Stimulated activated CD4-positive, alpha-beta T cell treated with anti-CD3 and anti-CD28 coated beads, Interleukin-1b, Interleukin-23, amount 100 ng/mL, for 24 hours (primary cell): ENCODE measurements around the gene SF3B3.

Source experiments
- DNase-seq, 4 experiments: peaks; one replicate each; pipeline ENCODE4 v3.0.0-alpha.2; 2020; ENCODE audit warnings: low read depth in 4 of 4, low spot score in 1 of 4

The SF3B3 gene

DNA sequence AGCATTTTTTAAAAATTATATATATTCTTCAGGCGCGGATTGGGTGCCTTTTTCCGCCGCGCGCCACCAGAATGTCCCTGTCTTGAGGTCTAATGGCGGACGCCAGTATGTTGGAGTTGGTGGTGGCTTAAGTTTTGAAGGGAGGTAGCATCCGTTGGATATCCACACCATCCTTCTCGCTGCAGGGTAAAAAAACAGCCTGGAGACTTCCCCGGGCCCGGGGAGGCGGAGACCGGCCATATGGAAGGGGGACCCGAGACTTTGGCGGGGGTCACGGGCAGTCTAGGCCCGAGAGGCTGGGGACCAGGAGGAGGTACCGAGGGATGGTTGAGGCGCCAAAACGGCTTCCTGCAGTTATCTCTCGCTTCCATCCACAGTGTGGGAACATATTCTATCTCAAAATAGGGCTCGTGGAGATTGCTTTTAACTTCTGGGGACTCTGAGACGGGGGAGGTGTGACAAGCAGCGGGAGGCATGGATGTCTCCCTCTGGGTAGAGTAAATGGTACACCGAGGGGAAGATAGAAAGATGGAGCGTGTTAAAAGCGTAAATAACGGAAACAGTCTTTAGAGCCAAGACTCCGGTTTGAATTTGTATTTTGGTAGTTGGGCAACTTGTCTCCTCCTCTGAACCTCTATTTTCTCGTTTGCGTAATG is at the start of gene SF3B3:
Gene SF3B3 (plus strand): TSS at position 74 of the 656 bp plus-strand sequence. CDS start 2,841 bp downstream, outside the sequence.
- DNase-seq, result peak; percentile 42 to 57 (median 48)

DNA sequence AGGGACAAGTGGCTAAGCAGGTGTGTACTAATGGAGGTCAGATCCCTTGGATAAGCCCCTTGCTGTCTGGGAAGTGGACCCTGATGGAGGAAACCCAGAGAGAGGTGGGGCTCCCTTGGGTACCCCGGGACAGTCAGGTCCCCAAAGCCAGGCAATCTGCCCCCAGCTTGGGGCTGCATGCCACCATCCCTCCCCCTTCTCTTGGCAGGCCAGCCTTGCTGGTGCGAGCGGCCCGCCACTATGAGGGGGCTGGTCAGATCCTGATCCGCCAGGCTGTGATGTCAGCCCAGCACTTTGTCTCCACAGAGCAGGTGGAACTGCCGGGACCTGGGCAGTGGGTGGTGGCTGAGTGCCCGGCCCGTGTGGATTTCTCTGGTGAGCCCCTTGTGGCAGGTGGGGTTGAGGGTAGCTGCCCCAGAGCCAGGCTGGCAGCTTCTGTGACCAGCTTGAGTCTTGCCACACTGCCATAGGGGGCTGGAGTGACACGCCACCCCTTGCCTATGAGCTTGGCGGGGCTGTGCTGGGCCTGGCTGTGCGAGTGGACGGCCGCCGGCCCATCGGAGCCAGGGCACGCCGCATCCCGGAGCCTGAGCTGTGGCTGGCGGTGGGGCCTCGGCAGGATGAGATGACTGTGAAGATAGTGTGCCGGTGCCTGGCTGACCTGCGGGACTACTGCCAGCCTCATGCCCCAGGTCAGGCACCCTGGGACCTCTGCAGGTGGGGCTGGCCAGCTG is 49.1 kb upstream of the SF3B3 start:
- DNase-seq, result no peak

DNA sequence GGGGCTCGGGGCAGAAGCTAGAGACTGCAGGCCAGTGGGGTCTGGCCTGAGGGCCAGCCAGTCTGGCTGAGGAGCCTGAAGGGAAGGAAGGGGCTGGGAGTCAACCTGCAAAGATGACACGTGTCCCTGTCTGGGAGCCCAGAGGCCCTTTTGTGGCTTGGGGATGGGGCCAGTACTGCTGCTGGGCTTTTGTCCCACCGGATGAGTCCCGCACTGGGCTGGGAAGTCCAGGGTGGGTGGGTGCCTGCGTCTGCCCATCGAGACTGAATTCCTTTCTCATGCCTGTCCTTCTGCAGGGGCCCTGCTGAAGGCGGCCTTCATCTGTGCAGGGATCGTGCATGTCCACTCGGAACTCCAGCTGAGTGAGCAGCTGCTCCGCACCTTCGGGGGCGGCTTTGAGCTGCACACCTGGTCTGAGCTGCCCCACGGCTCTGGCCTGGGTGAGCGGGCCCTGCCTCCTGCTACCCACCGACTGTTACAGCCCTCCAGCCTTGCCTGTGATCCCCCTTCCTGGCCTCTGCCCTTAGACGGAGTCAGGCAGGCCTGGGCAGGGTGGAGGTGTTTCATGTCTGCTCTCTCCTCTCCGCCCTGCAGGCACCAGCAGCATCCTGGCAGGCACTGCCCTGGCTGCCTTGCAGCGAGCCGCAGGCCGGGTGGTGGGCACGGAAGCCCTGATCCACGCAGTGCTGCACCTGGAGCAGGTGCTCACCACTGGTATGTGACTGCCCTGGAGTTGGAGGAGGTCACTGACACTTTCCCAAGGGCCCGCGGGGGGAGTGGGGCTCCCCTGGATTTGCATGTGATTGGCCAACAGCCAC is 48.4 kb upstream of the SF3B3 start:
- DNase-seq, result no peak

- peak in 2 of 4 experiments; percentile 39 to 48 for DNase-seq
Observed at GRCh38 chr16:70476272-70477020, 47.2 kb upstream of the SF3B3 start.

GRCh38 chr16:70478169-70478568 is 45.4 kb upstream of the SF3B3 start:
- no peak for DNase-seq

GRCh38 chr16:70478912-70479341 is 44.7 kb upstream of the SF3B3 start:
- no peak for DNase-seq

DNA sequence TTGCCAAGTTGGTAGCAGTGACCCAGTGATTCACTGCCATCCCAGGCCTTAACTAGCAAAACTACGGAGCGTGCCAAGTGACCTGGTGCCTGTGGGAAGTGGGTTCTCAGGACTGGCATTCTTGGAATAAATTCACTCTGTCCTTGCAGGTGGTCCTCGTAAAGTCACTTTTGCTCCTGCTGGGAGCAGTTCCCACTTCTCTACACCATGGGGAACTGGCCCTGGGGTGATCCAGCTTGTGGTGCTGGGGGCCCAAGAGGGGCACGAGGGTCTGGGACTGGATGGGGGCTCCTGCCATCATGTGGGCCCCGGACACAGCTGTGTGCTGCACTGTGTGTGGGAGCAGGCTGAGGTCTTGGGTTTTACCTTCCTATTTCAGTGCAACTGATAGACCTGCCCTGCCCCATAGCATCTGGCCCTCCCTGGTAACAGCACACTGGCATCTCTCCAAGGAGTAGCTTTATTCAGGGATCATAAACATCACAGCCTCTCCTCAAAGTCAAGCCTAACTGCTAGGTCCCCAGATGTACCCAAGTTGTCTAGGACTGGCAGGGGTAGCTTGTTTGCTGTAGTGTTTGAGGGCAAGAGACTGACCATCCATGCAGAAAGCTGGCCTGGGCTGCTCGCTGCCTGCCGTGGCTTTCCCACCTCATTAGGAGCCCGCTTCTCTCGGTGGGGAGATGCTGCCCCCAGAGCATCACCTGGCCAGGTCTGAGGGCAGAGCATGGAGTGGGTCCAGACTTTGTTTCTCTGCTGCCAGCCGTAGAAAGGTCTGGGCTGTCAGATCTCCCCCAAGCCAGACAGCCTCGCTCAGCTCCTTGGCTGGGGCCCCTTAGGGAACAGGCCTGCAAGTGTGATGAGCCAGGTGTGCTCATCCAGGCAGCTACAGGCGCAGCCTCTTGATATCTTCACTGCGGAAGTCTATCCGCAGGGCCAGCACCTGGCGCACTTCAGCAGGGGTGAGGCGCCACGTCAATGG is 43.2 kb upstream of the SF3B3 start:
- no peak for DNase-seq

- no peak for DNase-seq
Observed at GRCh38 chr16:70481929-70482536, 41.6 kb upstream of the SF3B3 start.

DNA sequence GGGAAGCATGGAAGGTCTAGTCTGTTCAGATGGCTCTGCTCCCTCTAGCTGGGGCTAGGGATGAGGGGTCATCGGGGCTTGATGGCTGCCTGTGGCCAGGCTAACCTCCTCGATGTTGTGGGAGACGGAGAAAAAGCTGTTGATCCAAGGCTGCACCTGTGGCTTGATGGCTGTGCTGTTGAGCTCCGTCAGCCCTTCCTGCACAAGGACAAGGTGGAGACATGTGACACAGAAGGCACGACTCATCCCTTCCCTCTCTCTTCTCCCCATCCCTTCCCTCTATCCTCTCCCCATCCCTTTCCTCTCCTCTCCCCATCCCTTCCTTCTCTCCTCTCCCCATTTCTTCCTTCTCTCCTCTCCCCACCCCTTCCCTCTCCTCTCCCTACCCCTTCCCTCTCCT is 41.0 kb upstream of the SF3B3 start:
- no peak for DNase-seq

GRCh38 chr16:70483426-70483825 is 40.2 kb upstream of the SF3B3 start:
- DNase-seq, result no peak

DNA sequence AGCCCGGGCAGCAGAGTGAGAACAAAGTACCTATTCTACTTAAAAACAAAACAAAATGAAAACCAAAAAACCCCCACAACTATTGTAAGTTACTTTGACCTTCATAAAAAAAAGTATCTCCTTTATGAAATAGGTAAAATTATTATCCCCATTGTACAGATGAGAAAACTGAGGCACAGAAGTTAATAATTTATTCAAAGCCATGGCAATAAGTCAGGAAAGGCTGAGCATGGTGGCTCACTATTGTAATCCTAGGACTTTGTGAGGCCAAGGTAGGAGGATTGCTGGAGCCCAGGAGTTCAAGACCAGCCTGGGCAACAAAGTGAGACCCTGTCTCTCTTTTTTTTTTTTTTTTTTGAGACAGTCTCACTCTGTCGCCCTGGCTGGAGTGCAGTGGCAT is 38.7 kb upstream of the SF3B3 start:
- DNase-seq, result no peak

GRCh38 chr16:70490261-70490660 is 33.4 kb upstream of the SF3B3 start:
- DNase-seq, result no peak

GRCh38 chr16:70493802-70494201 is 29.8 kb upstream of the SF3B3 start:
- no peak for DNase-seq

DNA sequence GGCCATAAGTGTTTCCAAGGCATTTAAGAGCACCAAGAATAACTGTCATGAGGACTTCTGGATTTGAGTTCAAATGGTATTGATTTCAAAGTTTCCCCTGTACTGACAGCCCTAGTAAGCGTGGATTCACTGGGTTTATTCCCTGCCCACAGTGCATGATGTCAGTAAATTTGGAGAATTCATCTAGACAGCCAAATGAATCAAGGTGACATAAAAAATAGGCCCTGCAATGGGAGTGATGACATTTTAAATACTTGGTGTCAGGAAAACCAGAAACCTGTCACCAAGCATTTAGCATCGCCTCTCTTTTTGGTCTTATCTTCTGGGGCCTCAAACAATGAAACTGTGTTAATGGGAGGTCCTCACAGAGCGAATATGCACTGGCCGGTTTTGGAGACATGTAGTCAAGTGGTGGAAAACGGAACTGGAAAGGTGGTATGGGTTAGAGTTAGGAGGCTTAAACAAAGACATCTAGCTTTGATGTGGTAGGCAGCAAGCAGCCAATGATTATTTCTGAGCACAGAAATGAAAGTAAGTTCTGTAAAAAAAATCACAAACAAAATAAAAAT is 29.3 kb upstream of the SF3B3 start:
- DNase-seq, result no peak

DNA sequence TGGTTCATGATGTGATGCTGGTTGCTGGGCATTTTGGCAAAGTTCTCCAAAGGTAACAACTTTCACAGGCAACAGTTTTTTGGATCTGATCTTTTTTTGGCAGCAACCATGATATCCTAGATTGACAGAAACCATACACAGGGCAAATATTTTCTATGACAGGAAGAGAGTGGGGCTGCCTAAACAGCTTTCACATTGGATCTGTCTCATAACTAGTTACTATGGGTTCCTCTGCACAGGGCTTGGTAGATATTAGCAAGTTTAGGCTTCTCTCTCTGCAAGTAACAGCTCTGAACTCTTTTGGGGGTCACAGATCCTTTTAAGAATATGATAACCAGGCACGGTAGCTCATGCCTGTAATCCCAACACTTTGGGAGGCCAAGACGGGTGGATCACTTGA is 28.8 kb upstream of the SF3B3 start:
- no peak for DNase-seq

DNA sequence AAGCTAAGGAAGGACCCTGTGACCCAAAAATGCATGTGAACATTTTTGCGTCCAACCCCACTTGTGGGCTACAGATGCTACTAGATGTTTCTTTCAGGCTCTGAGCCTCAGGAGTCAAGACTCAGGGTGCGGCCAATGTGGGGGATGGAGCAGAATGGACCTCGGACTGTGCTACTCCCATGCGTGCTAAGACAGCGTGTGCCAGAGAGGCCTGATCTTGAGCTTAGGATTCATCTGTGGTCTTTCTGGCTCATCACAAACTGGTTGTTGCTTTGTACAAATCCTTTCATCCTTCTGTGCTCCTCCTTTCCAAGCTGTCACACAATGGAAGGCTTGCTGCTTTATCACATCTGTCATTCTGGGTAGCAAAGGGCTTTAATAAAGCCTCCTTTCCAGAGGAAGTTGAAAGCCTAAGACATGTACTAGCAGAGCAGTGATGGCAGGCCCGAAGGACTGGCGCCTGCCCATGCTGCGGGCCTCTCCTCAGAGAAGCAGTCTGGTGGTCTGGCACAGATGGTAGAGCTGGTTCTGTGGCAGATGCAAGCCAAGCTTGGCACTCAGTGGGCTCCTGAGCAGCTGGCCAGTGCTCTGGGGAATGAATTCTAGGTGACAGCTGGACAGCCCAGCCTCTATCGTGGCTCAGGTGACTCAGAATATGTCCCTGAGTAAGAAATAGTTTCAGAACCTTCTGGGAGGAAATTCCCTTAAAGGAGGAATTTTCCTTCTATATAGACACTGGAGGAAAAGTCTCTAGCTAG is 28.0 kb upstream of the SF3B3 start:
- DNase-seq, result no peak

GRCh38 chr16:70496513-70496912 is 27.1 kb upstream of the SF3B3 start:
- no peak for DNase-seq

DNA sequence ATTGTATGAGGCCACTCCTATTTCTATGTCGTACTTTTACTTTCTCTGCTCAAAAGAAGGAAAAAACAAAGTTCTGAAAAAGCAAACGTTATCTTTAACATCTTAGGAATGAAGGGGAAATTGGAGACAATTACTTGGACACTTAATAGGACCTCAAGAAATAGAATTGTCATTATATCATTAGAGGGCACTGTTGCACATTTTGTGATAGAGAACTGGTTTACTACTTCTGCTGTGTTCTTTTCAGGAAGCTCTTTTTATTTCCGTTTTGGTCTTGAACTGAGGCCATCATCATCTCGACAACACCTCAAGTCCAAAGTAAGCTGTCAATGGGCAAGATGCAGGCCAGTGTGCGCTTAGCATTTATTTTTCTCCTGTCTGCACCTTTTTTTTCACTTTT is 14.9 kb upstream of the SF3B3 start:
- DNase-seq, result no peak

GRCh38 chr16:70510216-70510615 is 13.4 kb upstream of the SF3B3 start:
- DNase-seq, result no peak
